ENCODE measurements around the gene GCLM.
A peak's percentile ranks its signal among the peaks of the same experiment; 100 is the strongest.
"Not testable (repeated sequence)": the region's sequence is repeated elsewhere in the genome, so short reads cannot be mapped to it uniquely, and the experiment has no call there.

The GCLM gene

GRCh38 chr1:93909146-93910050, at the start of gene GCLM:
GCLM (minus strand) TSS chr1:93909430; CDS start chr1:93909163, 267 bp downstream.
- DNase-seq: peak; percentile 95

- no peak for DNase-seq
Observed at GRCh38 chr1:93958726-93959100, 49.5 kb upstream of the GCLM start.

GRCh38 chr1:93958032-93958725, 48.9 kb upstream of the GCLM start:
- no peak for DNase-seq

- DNase-seq: no peak
Observed at GRCh38 chr1:93955765-93956164, 46.5 kb upstream of the GCLM start.

- DNase-seq: not testable (repeated sequence)
Observed at GRCh38 chr1:93947002-93947686, 37.9 kb upstream of the GCLM start.

- no peak for DNase-seq
Observed at GRCh38 chr1:93938461-93939145, 29.4 kb upstream of the GCLM start.

GRCh38 chr1:93937997-93938396, 28.8 kb upstream of the GCLM start:
- DNase-seq: no peak

GRCh38 chr1:93925206-93925605, 16.0 kb upstream of the GCLM start:
- no peak for DNase-seq

GRCh38 chr1:93919780-93920179, 10.6 kb upstream of the GCLM start:
- no peak for DNase-seq

- no peak for DNase-seq
Observed at GRCh38 chr1:93917302-93917701, 8.1 kb upstream of the GCLM start.

- DNase-seq: not testable (repeated sequence)
Observed at GRCh38 chr1:93910880-93911279, 1.6 kb upstream of the GCLM start.

- DNase-seq: no peak
Observed at GRCh38 chr1:93910305-93910704, 1.1 kb upstream of the GCLM start.

GRCh38 chr1:93908394-93909145, 660 bp downstream of the GCLM start:
- no peak for DNase-seq

- DNase-seq: peak; percentile 51
Observed at GRCh38 chr1:93907718-93908117, 1.5 kb downstream of the GCLM start.

- DNase-seq: no peak
Observed at GRCh38 chr1:93906480-93906879, 2.8 kb downstream of the GCLM start.

GRCh38 chr1:93905734-93906133, 3.5 kb downstream of the GCLM start:
- peak; percentile 36 for DNase-seq

GRCh38 chr1:93905051-93905450, 4.2 kb downstream of the GCLM start:
- no peak for DNase-seq

GRCh38 chr1:93904228-93904627, 5.0 kb downstream of the GCLM start:
- no peak for DNase-seq

GRCh38 chr1:93900723-93901504, 8.3 kb downstream of the GCLM start:
- no peak for DNase-seq

GRCh38 chr1:93899543-93900207, 9.6 kb downstream of the GCLM start:
- DNase-seq: no peak

GRCh38 chr1:93888900-93889299, 20.3 kb downstream of the GCLM start:
- no peak for DNase-seq
